ENCODE data around the gene MCF2L.

The MCF2L gene

DNA sequence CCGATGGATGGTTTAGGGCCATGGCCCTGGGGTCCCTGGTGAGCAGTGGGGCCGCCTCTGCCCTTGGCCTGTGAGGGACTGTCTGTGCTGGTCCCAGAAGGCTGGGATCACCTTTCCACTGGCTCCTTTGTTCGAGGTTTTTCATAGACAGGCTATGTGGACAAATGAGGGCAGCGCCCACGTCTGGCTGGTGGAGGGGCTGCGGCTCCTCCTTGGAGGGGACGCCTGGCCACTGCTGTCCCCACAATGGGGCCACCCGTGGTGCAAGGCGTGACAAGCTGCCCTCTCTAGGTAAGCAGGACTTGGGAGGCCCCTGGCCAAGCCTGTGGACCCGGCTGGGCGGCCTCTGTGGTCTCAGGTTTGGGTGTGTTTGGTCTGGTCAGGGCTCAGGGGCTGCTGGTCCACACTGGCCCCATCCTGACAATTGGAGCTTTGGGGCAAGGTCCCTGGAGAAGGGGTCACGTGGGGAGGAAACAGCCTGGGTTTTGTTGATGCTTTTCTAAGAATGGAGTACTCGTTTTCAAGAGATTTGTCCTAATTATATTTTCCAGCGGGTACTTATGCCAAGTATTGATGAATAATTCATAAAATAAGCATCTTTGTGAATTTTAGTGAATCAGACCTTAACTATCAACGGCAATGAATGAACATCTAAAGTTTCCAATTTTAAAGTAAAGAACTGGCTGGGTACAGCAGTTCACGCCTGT is 33.3 kb downstream of the MCF2L start:
- TF ChIP-seq, protein P1, sequence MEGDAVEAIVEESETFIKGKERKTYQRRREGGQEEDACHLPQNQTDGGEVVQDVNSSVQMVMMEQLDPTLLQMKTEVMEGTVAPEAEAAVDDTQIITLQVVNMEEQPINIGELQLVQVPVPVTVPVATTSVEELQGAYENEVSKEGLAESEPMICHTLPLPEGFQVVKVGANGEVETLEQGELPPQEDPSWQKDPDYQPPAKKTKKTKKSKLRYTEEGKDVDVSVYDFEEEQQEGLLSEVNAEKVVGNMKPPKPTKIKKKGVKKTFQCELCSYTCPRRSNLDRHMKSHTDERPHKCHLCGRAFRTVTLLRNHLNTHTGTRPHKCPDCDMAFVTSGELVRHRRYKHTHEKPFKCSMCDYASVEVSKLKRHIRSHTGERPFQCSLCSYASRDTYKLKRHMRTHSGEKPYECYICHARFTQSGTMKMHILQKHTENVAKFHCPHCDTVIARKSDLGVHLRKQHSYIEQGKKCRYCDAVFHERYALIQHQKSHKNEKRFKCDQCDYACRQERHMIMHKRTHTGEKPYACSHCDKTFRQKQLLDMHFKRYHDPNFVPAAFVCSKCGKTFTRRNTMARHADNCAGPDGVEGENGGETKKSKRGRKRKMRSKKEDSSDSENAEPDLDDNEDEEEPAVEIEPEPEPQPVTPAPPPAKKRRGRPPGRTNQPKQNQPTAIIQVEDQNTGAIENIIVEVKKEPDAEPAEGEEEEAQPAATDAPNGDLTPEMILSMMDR (IDR thresholded peaks at IDR 0.05; ENCODE audit: insufficient read depth, low read depth, low read length, missing control alignments) = no peak
- DNase-seq (ENCODE audit: low read depth) = no peak
- H3K4me3 ChIP-seq (ENCODE audit: low read length) = no peak overlapping the region

DNA sequence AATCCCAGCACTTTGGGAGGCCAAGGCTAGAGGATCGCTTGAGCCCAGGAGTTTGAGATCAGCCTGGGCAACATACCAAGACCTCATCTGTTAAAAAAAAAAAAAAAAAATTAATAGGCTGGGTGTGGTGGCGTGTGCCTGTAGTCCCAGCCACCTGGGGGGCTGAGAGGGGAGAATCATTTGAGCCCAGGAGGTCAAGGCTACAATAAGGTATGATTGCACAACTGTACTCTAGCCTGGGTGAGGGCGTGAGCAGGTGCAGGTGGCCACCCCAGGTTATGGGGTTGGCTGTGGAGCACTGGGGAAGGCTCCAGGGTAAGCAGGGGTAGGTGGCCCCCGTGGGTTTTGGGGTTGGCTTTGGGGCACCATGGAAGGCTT is 33.9 kb downstream of the MCF2L start:
- TF ChIP-seq, protein P1 (IDR thresholded peaks at IDR 0.05; ENCODE audit: insufficient read depth, low read depth, low read length, missing control alignments) = no peak
- no peak overlapping the region for H3K4me3 ChIP-seq (ENCODE audit: low read length)
- DNase-seq (ENCODE audit: low read depth) = no peak

DNA sequence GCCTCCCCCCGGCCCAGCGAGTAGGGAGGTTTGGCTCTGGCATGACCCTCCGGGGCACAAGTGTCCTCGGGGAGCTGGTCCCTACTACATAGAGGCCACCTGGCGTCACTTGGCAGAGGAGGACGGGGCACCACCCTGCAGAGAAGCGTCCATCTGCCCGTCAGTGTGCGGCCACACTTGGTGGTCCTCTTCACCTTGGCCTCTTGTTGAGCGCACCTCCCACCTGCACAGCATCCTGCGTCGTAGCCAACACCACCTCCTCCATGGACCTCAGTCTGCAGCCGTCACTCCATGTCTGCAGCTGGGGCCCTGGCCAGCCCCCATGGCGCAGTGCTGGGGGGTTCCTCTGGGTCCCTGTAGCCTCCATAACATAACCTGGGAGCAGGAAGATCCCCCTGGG is 35.1 kb downstream of the MCF2L start:
- no peak overlapping the region for H3K4me3 ChIP-seq (ENCODE audit: low read length)
- TF ChIP-seq, protein P1 (IDR thresholded peaks at IDR 0.05; ENCODE audit: insufficient read depth, low read depth, low read length, missing control alignments) = no peak
- no peak for DNase-seq (ENCODE audit: low read depth)

DNA sequence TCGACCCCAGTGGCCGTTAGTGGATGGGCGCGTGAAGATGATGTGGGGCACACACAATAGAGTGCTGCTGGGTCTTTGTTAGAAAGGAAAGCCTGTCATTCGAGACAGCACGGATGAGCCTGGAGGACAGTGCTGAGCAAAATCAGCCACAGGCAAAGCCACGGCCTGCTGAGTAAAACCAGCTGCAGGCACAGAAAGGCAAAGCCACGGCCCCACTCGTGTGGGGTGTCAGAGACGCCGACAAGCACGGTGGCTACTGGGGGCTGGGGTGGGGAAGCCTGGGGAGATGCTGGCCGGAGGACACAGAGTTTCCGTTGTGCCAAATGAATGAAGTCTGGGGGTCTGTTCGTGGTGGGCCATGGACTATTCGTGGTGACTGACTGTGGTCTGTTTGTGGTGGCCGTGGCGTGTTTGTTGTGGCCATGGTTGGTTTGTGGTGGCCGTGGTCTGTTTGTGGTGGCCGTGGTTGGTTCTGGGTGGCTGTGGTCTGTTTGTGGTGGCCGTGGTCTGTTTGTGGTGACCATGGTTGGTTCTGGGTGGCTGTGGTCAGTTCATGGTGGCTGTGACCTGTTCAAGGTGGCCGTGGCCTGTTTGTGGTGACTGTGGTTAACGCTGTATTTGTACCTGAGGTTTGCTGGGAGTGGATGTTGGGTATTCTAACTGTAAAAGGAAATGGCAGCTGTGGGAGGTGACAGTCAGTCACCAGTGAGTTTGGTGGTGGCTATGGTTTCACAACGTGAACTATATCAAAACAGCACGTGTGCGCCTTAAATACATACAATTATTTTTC is 36.3 kb downstream of the MCF2L start:
- DNase-seq (ENCODE audit: low read depth) = no peak
- no peak overlapping the region for H3K4me3 ChIP-seq (ENCODE audit: low read length)
- TF ChIP-seq, protein P1 (IDR thresholded peaks at IDR 0.05; ENCODE audit: insufficient read depth, low read depth, low read length, missing control alignments) = no peak

DNA sequence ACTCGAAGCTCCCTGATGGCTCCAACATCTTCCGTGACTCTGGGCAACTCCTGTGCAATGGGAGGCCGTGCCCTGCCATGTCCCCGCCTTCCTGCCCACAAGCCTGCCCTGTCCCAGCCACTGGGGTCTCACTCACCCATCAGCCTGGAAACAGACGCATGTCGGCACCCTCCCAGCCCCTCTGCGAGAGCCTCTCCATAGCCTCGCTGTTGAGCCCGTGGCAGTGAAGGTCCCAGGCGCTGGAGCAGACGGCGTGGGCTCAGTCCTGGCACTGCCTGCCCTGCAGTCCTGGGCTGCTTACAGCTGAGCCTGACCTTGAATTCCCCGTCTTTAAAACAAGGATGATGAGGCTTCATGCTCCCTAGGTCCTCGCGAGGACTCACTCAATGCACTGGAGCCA is 37.0 kb downstream of the MCF2L start:
- H3K4me3 ChIP-seq (ENCODE audit: low read length) = no peak overlapping the region
- TF ChIP-seq, protein P1 (IDR thresholded peaks at IDR 0.05; ENCODE audit: insufficient read depth, low read depth, low read length, missing control alignments) = no peak

DNA sequence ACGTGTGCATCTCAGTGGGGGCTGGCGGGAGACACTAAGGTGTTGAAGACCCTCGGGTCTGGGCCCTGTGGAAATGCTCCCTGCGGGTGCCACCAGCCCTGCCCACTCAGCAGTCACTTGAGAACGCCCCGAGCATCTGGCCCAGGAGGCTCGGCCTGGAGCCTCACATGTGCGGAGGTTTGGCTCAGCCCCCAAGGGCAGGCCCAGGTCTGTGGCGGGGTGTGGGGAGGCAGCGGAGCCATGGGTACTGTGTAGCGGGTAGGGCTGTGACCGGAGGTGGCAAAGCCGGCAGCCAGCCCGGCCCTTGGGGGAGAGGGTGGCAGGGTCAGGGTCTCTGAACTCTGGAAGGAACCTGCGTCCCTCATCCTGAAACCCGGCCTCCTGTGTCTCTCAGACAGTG is 37.6 kb downstream of the MCF2L start:
- no peak for DNase-seq (ENCODE audit: low read depth)
- no peak overlapping the region for H3K4me3 ChIP-seq (ENCODE audit: low read length)
- TF ChIP-seq, protein P1 (IDR thresholded peaks at IDR 0.05; ENCODE audit: insufficient read depth, low read depth, low read length, missing control alignments) = no peak

More for the DNA sequence above, 37.0 kb downstream of the MCF2L start:
- no peak for DNase-seq (ENCODE audit: low read depth)

Data from epithelial cell of esophagus (primary cell).